Upper lobe of right lung (tissue), 1 donor: ENCODE measurements around the gene PTGER4. TPM values are rescaled to one million over a fixed set of nuclear protein-coding genes. Genes with fewer than 3 reads are reported as not detected.
"Not testable (repeated sequence)": the region's sequence is repeated elsewhere in the genome, so short reads cannot be mapped to it uniquely, and the experiment has no call there.

Experiments used
- ATAC-seq: fragments of 200-7000 bp; cut with Tn5 transposase; one replicate; pipeline ENCODE4 v1.9.1; 2020; ENCODE audit warnings: mild to moderate bottlenecking, moderate library complexity
- DNase-seq: peaks from one replicate; pipeline ENCODE4 v3.0.0-alpha.2; 2020
- H3K27ac ChIP-seq: fragments of 200-600 bp; one replicate; pipeline ENCODE4 v1.8.0; 2022
- H3K27me3 ChIP-seq: fragments of 200-600 bp; one replicate; pipeline ENCODE4 v1.8.0; 2022; ENCODE audit warnings: mild to moderate bottlenecking
- H3K36me3 ChIP-seq: fragments of 200-600 bp; one replicate; pipeline ENCODE4 v1.8.0; 2022
- H3K4me1 ChIP-seq: fragments of 200-600 bp; one replicate; pipeline ENCODE4 v1.8.0; 2022
- H3K4me3 ChIP-seq: fragments of 200-600 bp; one replicate; pipeline ENCODE4 v1.8.0; 2022; ENCODE audit warnings: mild to moderate bottlenecking
- H3K9me3 ChIP-seq: fragments of 200-600 bp; one replicate; pipeline ENCODE4 v1.8.0; 2022
- CTCF ChIP-seq: fragments of 200-600 bp; IDR thresholded peaks from one replicate; pipeline ENCODE4 v1.8.0; 2022; ENCODE audit warnings: antibody characterized with exemption
- intact Hi-C: fragments of 100-400 bp; cut with DNase I; formaldehyde crosslinking; loops from one replicate; pipeline ENCODE4 v1.11.0; 2022
- total RNA-seq: library from RNA; stranded (reverse); fragmentation: NEBNext Ultra II Directional; extraction: Animal tissue kit (Norgen Biotek cat#: 25700); gene quantifications from one replicate; pipeline ENCODE4 v1.2.1, GENCODE V29; 2021
- donor health status: DM: no; HTN: yes; CAD: no; lungs with severe emphysema.

Gene PTGER4
- total RNA-seq, 1 donor from 2014 or later = 31.2 TPM

- no peak overlapping the region for H3K27ac ChIP-seq
- intact Hi-C loops = no loop called here
Measured at GRCh38 chr5:40716590-40716989, 36.9 kb downstream of the PTGER4 start.

GRCh38 chr5:40717281-40717680 lies 37.6 kb downstream of the PTGER4 start:
- Histone ChIP-seq H3K4me1 (no peaks in the 10 kb centered on the region), H3K36me3 (peaks cover 6% of the 10 kb centered on the region), H3K27me3 (no peaks in the 10 kb centered on the region), H3K27ac (no peak overlapping the region), H3K9me3 (no peaks in the 10 kb centered on the region), H3K4me3 (no peak overlapping the region)
- DNase-seq (no peak), ATAC-seq (no peak)
- intact Hi-C loops = no loop called here
- TF ChIP-seq CTCF = no peak

More at GRCh38 chr5:40716590-40716989, 36.9 kb downstream of the PTGER4 start:
- no peak for DNase-seq
- no peaks in the 10 kb centered on the region for H3K4me1 ChIP-seq
- H3K9me3 ChIP-seq = no peaks in the 10 kb centered on the region
- TF ChIP-seq CTCF = no peak
- peaks cover 6% of the 10 kb centered on the region for H3K36me3 ChIP-seq
- no peaks in the 10 kb centered on the region for H3K27me3 ChIP-seq
- no peak overlapping the region for H3K4me3 ChIP-seq
- no peak for ATAC-seq

- ATAC-seq = no peak
Measured at GRCh38 chr5:40720069-40720468, 40.4 kb downstream of the PTGER4 start.

GRCh38 chr5:40722497-40722911 lies 42.8 kb downstream of the PTGER4 start:
- DNase-seq, ATAC-seq, intact Hi-C loops, H3K4me1 ChIP-seq, H3K9me3 ChIP-seq, H3K4me3 ChIP-seq, H3K27ac ChIP-seq, H3K27me3 ChIP-seq: not testable (repeated sequence)
- peaks cover 13% of the 10 kb centered on the region for H3K36me3 ChIP-seq

More at GRCh38 chr5:40720069-40720468, 40.4 kb downstream of the PTGER4 start:
- intact Hi-C loops = no loop called here
- no peak for DNase-seq
- Histone ChIP-seq H3K36me3 (peaks cover 11% of the 10 kb centered on the region), H3K4me1 (no peaks in the 10 kb centered on the region), H3K4me3 (no peak overlapping the region), H3K27me3 (no peaks in the 10 kb centered on the region), H3K27ac (no peak overlapping the region), H3K9me3 (no peaks in the 10 kb centered on the region)
- TF ChIP-seq CTCF = no peak

GRCh38 chr5:40733434-40733833 lies 53.7 kb downstream of the PTGER4 start:
- intact Hi-C loops = no loop called here
- no peak for DNase-seq
- H3K27ac ChIP-seq = no peak overlapping the region
- ATAC-seq = peak; percentile 63
- no peak overlapping the region for H3K4me3 ChIP-seq
- H3K4me1 ChIP-seq = peaks cover 28% of the 10 kb centered on the region
- TF ChIP-seq CTCF = no peak
- H3K36me3 ChIP-seq = no peaks in the 10 kb centered on the region
- no peaks in the 10 kb centered on the region for H3K9me3 ChIP-seq
- no peaks in the 10 kb centered on the region for H3K27me3 ChIP-seq

DNA sequence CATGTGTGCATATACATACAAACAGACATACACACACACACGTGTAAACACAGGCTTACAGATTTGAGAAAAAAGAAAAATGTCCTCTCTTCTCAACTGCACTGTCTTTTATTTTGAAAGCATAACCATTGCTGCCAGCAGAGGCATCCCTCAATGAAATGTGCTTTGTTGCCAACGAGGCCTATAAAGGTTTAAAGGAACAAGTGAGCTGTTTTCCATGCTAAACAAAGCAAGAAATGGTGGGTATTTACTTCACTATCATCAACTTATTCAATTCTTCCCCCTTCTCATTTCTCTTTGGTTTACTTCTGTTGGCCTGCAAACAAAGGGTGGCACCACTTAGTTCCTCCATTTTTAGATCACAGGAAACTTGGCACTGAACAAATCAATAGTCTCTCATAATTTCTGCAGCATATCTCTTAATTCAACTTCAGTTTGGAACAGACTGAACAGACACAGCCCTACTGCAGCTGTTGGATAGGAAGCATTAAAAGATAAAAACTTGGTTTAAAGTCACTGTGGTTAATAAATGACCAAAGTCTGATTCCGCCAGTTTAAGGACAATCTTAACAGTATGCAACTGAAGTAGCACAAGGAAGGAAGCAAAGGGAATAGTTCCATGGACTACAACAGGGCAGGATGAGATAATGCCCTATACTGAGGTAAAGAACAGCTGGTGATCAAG lies 54.3 kb downstream of the PTGER4 start:
- intact Hi-C loops = no loop called here
- peak; percentile 36 for ATAC-seq
- H3K4me3 ChIP-seq = no peak overlapping the region

More for the DNA sequence above, 54.3 kb downstream of the PTGER4 start:
- no peak for DNase-seq
- no peaks in the 10 kb centered on the region for H3K27me3 ChIP-seq
- no peaks in the 10 kb centered on the region for H3K36me3 ChIP-seq
- H3K27ac ChIP-seq = no peak overlapping the region
- peaks cover 28% of the 10 kb centered on the region for H3K4me1 ChIP-seq
- no peaks in the 10 kb centered on the region for H3K9me3 ChIP-seq
- TF ChIP-seq CTCF = no peak
